HL-60 (cell line): Measurements from ENCODE around the gene ZNF76.

Source experiments
- DNase-seq, 2 experiments: peaks; one replicate each; pipeline ENCODE4 v3.0.0-alpha.2; 2010 to 2020; ENCODE audit warnings: low read depth in 1 of 2, low spot score in 1 of 2
- H3K27ac ChIP-seq: fragments of 250-450 bp; sonication (Bioruptor Pico); replicated peaks from 2 replicates; pipeline ENCODE4 v1.5.1; 2020; ENCODE audit warnings: mild to moderate bottlenecking, moderate library complexity
- H3K27me3 ChIP-seq: fragments of 250-450 bp; sonication (Bioruptor Pico); 2 replicates; pipeline ENCODE4 v1.5.1; 2021; ENCODE audit warnings: mild to moderate bottlenecking, moderate library complexity; ENCODE audit not compliant: insufficient read depth, poor library complexity, severe bottlenecking
- H3K4me3 ChIP-seq: replicated peaks from 2 replicates; pipeline ENCODE4 v1.5.1; 2011; ENCODE audit warnings: mild to moderate bottlenecking, control low read depth, low read length; ENCODE audit not compliant: insufficient read depth
- GABPA ChIP-seq: IDR thresholded peaks from 2 replicates; pipeline ENCODE4 v1.6.1; 2012; ENCODE audit warnings: low read depth
- POLR2AphosphoS5 ChIP-seq: IDR thresholded peaks from 2 replicates; pipeline ENCODE4 v1.6.1; 2012; ENCODE audit warnings: low read depth
- SPI1 ChIP-seq: IDR thresholded peaks from 2 replicates; pipeline ENCODE4 v1.6.1; 2012; ENCODE audit warnings: low read depth, mild to moderate bottlenecking, borderline replicate concordance
- TF ChIP-seq, protein P1 (sequence below): IDR thresholded peaks from 2 replicates; pipeline ENCODE4 v1.6.1; 2012; ENCODE audit warnings: low read depth; ENCODE audit not compliant: insufficient replicate concordance
- TF ChIP-seq, protein P2 (sequence below): IDR thresholded peaks from one replicate; pipeline ENCODE4 v1.5.1; 2011; ENCODE audit warnings: low read length, control low read depth, inconsistent platforms; ENCODE audit not compliant: insufficient read depth

ZNF76 gene

GRCh38 chr6:35224720-35225119, 34.8 kb upstream of the ZNF76 start:
- no peak overlapping the region for H3K4me3 ChIP-seq
- peaks cover 16% of the 10 kb centered on the region for H3K27me3 ChIP-seq
- no peak overlapping the region for H3K27ac ChIP-seq
- TF ChIP-seq, protein P1, sequence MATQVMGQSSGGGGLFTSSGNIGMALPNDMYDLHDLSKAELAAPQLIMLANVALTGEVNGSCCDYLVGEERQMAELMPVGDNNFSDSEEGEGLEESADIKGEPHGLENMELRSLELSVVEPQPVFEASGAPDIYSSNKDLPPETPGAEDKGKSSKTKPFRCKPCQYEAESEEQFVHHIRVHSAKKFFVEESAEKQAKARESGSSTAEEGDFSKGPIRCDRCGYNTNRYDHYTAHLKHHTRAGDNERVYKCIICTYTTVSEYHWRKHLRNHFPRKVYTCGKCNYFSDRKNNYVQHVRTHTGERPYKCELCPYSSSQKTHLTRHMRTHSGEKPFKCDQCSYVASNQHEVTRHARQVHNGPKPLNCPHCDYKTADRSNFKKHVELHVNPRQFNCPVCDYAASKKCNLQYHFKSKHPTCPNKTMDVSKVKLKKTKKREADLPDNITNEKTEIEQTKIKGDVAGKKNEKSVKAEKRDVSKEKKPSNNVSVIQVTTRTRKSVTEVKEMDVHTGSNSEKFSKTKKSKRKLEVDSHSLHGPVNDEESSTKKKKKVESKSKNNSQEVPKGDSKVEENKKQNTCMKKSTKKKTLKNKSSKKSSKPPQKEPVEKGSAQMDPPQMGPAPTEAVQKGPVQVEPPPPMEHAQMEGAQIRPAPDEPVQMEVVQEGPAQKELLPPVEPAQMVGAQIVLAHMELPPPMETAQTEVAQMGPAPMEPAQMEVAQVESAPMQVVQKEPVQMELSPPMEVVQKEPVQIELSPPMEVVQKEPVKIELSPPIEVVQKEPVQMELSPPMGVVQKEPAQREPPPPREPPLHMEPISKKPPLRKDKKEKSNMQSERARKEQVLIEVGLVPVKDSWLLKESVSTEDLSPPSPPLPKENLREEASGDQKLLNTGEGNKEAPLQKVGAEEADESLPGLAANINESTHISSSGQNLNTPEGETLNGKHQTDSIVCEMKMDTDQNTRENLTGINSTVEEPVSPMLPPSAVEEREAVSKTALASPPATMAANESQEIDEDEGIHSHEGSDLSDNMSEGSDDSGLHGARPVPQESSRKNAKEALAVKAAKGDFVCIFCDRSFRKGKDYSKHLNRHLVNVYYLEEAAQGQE: no peak
- TF ChIP-seq SPI1 (peak; percentile 34; the same call in 1 of the 2 replicates), POLR2AphosphoS5 (peak; percentile 85; the same call in 1 of the 2 replicates)
- peak in 1 of 2 experiments; percentile 35 for DNase-seq

GRCh38 chr6:35228481-35228880, 31.1 kb upstream of the ZNF76 start:
- no peak overlapping the region for H3K4me3 ChIP-seq
- H3K27ac ChIP-seq: no peak overlapping the region
- peaks cover 2% of the 10 kb centered on the region for H3K27me3 ChIP-seq
- DNase-seq: no peak
- TF ChIP-seq, protein P2, sequence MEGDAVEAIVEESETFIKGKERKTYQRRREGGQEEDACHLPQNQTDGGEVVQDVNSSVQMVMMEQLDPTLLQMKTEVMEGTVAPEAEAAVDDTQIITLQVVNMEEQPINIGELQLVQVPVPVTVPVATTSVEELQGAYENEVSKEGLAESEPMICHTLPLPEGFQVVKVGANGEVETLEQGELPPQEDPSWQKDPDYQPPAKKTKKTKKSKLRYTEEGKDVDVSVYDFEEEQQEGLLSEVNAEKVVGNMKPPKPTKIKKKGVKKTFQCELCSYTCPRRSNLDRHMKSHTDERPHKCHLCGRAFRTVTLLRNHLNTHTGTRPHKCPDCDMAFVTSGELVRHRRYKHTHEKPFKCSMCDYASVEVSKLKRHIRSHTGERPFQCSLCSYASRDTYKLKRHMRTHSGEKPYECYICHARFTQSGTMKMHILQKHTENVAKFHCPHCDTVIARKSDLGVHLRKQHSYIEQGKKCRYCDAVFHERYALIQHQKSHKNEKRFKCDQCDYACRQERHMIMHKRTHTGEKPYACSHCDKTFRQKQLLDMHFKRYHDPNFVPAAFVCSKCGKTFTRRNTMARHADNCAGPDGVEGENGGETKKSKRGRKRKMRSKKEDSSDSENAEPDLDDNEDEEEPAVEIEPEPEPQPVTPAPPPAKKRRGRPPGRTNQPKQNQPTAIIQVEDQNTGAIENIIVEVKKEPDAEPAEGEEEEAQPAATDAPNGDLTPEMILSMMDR: no peak
- no peak for TF ChIP-seq SPI1
- TF ChIP-seq POLR2AphosphoS5: no peak
- no peak for TF ChIP-seq GABPA
- TF ChIP-seq, protein P1: no peak

DNA sequence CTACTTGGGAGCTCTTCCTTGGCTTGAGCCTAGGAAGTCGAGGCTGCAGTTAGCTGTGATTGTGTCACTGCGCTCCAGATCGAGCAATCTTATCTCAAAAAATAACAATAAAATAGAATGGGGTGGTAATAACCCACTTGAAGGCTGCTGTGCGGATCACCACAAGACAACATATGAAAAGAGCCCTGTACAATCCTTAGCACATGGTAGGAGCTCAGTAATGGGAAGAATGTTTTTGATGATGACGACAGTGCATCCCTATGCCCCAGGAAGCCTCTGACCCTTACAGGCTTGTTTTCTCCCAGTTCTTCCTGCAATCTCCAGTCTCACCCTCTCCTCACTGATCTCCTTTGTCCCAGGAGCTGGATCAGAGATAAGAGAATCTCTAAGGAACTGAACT, 30.2 kb upstream of the ZNF76 start:
- H3K4me3 ChIP-seq: no peak overlapping the region
- H3K27ac ChIP-seq: no peak overlapping the region
- no peak for TF ChIP-seq SPI1
- TF ChIP-seq, protein P2: no peak
- TF ChIP-seq, protein P1: no peak
- DNase-seq: no peak
- H3K27me3 ChIP-seq: no peaks in the 10 kb centered on the region

DNA sequence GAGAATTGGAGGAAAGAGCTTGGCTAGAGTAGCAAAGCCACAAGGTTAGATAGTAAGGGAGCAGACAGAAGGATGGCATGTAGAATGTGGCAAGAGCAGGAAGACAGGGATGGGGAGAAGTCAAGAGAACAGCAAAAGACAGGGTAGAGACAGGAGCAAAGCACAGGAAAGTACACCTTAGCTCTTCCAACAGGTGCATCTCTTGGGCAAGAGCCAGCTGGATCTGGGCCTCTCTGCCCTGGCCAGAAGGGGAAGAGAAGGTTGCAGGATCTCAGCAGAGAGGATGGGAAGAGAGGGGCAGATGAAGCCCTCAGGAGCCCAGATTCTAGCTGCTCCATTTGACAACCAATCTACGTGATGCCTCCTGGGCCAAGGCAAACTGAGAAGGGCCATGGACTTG, 29.0 kb upstream of the ZNF76 start:
- no peak overlapping the region for H3K27ac ChIP-seq
- H3K4me3 ChIP-seq: no peak overlapping the region
- DNase-seq: no peak
- TF ChIP-seq GABPA: no peak
- TF ChIP-seq, protein P1: no peak
- no peak for TF ChIP-seq POLR2AphosphoS5
- no peak for TF ChIP-seq SPI1
- TF ChIP-seq, protein P2: no peak
- H3K27me3 ChIP-seq: no peaks in the 10 kb centered on the region
